OCI-LY7 (cell line): ENCODE measurements around the gene ULK1. TPM values are rescaled to one million over a fixed set of nuclear protein-coding genes. Genes with fewer than 3 reads are reported as not detected.

Experiments used
- BruUV-seq: library from RNA; stranded (reverse); fragments of 400-500 nt; replicated peaks from 2 replicates; lab custom pipeline; 2021; lab: Mats Ljungman, UMichigan
- CTCF ChIA-PET: fragments of 300-600 bp; sonication (Branson Sonifier 250); formaldehyde crosslinking; loops from one replicate; lab custom pipeline; 2022; ENCODE audit warnings: antibody characterized with exemption; ENCODE audit not compliant: unreplicated experiment; lab: Charles Lee
- POLR2A ChIA-PET: fragments of 300-600 bp; sonication (Branson Sonifier 250); formaldehyde crosslinking; loops from one replicate; lab custom pipeline; 2022; ENCODE audit warnings: antibody characterized with exemption; lab: Charles Lee
- DNase-seq: peaks from one replicate; pipeline ENCODE4 v3.0.0-alpha.2; 2015; ENCODE audit warnings: low spot score
- H2AFZ ChIP-seq: fragments of 200-600 bp; sonication (generic), shearing (Covaris generic); 2 replicates; pipeline ENCODE4 v1.6.1; 2014; ENCODE audit warnings: mild to moderate bottlenecking, antibody characterized with exemption, low read length, moderate library complexity
- H3K27ac ChIP-seq: fragments of 200-600 bp; sonication (generic); 2 replicates; pipeline ENCODE4 v1.5.1; 2014; ENCODE audit warnings: mixed run types, low read depth, mild to moderate bottlenecking, moderate library complexity, low read length, inconsistent platforms; ENCODE audit not compliant: poor library complexity, severe bottlenecking
- H3K36me3 ChIP-seq: fragments of 200-600 bp; sonication (generic); 2 replicates; pipeline ENCODE4 v1.6.1; 2014; ENCODE audit warnings: mild to moderate bottlenecking, antibody characterized with exemption, low read length, moderate library complexity, mixed read lengths; ENCODE audit not compliant: insufficient read depth
- H3K4me1 ChIP-seq: fragments of 200-600 bp; sonication (generic); 2 replicates; pipeline ENCODE4 v1.5.1; 2014; ENCODE audit warnings: mild to moderate bottlenecking, low read length; ENCODE audit not compliant: insufficient read depth, poor library complexity, severe bottlenecking
- H3K4me2 ChIP-seq: fragments of 200-600 bp; sonication (generic); 2 replicates; pipeline ENCODE4 v1.6.1; 2014; ENCODE audit warnings: mild to moderate bottlenecking, low read length
- H3K4me3 ChIP-seq: fragments of 200-600 bp; sonication (generic); 2 replicates; pipeline ENCODE4 v1.5.1; 2014; ENCODE audit warnings: mild to moderate bottlenecking, low read depth, low read length; ENCODE audit not compliant: poor library complexity, severe bottlenecking
- H3K79me2 ChIP-seq: fragments of 200-600 bp; sonication (generic); 2 replicates; pipeline ENCODE4 v1.6.1; 2016; ENCODE audit warnings: low read depth, mild to moderate bottlenecking, low read length, moderate library complexity, mixed read lengths; ENCODE audit not compliant: insufficient read depth
- H3K9me2 ChIP-seq: fragments of 200-600 bp; sonication (generic); 2 replicates; pipeline ENCODE4 v1.6.1; 2016; ENCODE audit warnings: mild to moderate bottlenecking, low read length, mixed read lengths; ENCODE audit not compliant: insufficient read depth
- H3K9me3 ChIP-seq: fragments of 200-600 bp; sonication (generic); 2 replicates; pipeline ENCODE4 v1.6.1; 2014; ENCODE audit warnings: mild to moderate bottlenecking, mixed run types, low read length, mixed read lengths
- H4K20me1 ChIP-seq: fragments of 200-600 bp; sonication (generic); 2 replicates; pipeline ENCODE4 v1.6.1; 2014; ENCODE audit warnings: mild to moderate bottlenecking, antibody characterized with exemption, low read length, moderate library complexity, mixed read lengths; ENCODE audit not compliant: insufficient read depth
- CTCF ChIP-seq: fragments of 200-600 bp; sonication (generic); conservative IDR thresholded peaks from 2 replicates; pipeline ENCODE4 v1.5.1; 2014; ENCODE audit warnings: mild to moderate bottlenecking, antibody characterized with exemption, low read length, moderate library complexity, mixed read lengths
- EZH2phosphoT487 ChIP-seq: fragments of 200-600 bp; sonication (generic); IDR thresholded peaks from 2 replicates; pipeline ENCODE4 v1.6.1; 2018; ENCODE audit warnings: low read depth, borderline replicate concordance, mild to moderate bottlenecking, mixed run types, antibody characterized with exemption, low read length, moderate library complexity, mixed read lengths
- intact Hi-C: fragments of 100-400 bp; cut with micrococcal nuclease; formaldehyde crosslinking; loops from one replicate; pipeline ENCODE4 v1.10.0; 2022; ENCODE audit not compliant: unreplicated experiment
- total RNA-seq, 2 experiments: library from RNA; depleted of rRNA in 1 of 2; stranded (reverse); fragments of >200 nt in 1 of 2; shearing (Covaris generic) in 1 of 2; gene quantifications; 2 replicates each; pipeline ENCODE4 v1.2.3, GENCODE V29; 2014 to 2022

ULK1 gene
- total RNA-seq, 2 experiments from 2014 or later: 4.3 to 15.5 TPM

GRCh38 chr12:131927110-131928079, 33.0 kb downstream of the ULK1 start:
- no peak for DNase-seq
- Histone ChIP-seq H4K20me1 (peaks cover 4% of the 10 kb centered on the region; the same call in 1 of the 2 replicates), H3K4me1 (peaks cover 40% of the 10 kb centered on the region), H3K4me3 (no peak overlapping the region), H3K36me3 (peaks cover 23% of the 10 kb centered on the region), H3K9me2 (no peaks in the 10 kb centered on the region), H3K4me2 (peak overlapping the region; percentile 96), H3K27ac (no peak overlapping the region), H3K9me3 (no peaks in the 10 kb centered on the region), H2AFZ (no peak overlapping the region), H3K79me2 (peaks cover 25% of the 10 kb centered on the region)
- intact Hi-C loops: loop anchor here (2.0 to 10.0 kb wide), 2 partner anchors 33 to 137 kb away; partner anchors contain the start of gene ULK1
- BruUV-seq: no TSS peak
- CTCF ChIA-PET: no interaction called here
- POLR2A ChIA-PET: no interaction called here
- TF ChIP-seq EZH2phosphoT487 (no peak), CTCF (no peak)

GRCh38 chr12:131928080-131928710, 33.8 kb downstream of the ULK1 start:
- no TSS peak for BruUV-seq
- peak overlapping the region; percentile 17; the same call in 1 of the 2 replicates for H2AFZ ChIP-seq
- H3K4me2 ChIP-seq: peak overlapping the region; percentile 96
- H3K9me2 ChIP-seq: no peaks in the 10 kb centered on the region
- H3K79me2 ChIP-seq: peaks cover 25% of the 10 kb centered on the region
- intact Hi-C loops: loop anchor here (2.0 to 10.0 kb wide), 2 partner anchors 33 to 137 kb away; partner anchors contain the start of gene ULK1
- H3K9me3 ChIP-seq: no peaks in the 10 kb centered on the region
- ChIA-PET POLR2A (no interaction called here), CTCF (no interaction called here)
- DNase-seq: no peak
- peaks cover 31% of the 10 kb centered on the region for H3K36me3 ChIP-seq
- TF ChIP-seq CTCF (no peak), EZH2phosphoT487 (no peak)
- H3K4me1 ChIP-seq: peaks cover 35% of the 10 kb centered on the region
- H3K27ac ChIP-seq: no peak overlapping the region
- H3K4me3 ChIP-seq: peak overlapping the region; percentile 94
- H4K20me1 ChIP-seq: peaks cover 4% of the 10 kb centered on the region; the same call in 1 of the 2 replicates
